ENCODE data around the gene RSPO3. TPM values are rescaled to one million over a fixed set of nuclear protein-coding genes. Genes with fewer than 3 reads are reported as not detected.
A peak's percentile ranks its signal among the peaks of the same experiment; 100 is the strongest.

The RSPO3 gene
- total RNA-seq, 2 donors from 2014 or later: not detected

- no peaks in the 10 kb centered on the region for H3K36me3 Mint-ChIP-seq (ENCODE audit: low read depth)
- H3K4me1 Mint-ChIP-seq: peaks cover 7% of the 10 kb centered on the region
- DNase-seq (no peak), ATAC-seq (no peak)
- no peaks in the 10 kb centered on the region for H3K9me3 ChIP-seq (ENCODE audit: control insufficient read depth, low read length, poor library complexity, severe bottlenecking)
- no peak overlapping the region for H3K4me3 Mint-ChIP-seq
- H3K27ac Mint-ChIP-seq: no peak overlapping the region
- H3K27me3 Mint-ChIP-seq: peaks cover 26% of the 10 kb centered on the region
These were observed 28.5 kb downstream of the RSPO3 start for GRCh38 chr6:127146932-127147331.

- no peak for ATAC-seq
- peaks cover 26% of the 10 kb centered on the region for H3K27me3 Mint-ChIP-seq
These were observed 29.1 kb downstream of the RSPO3 start for GRCh38 chr6:127147534-127147933.

GRCh38 chr6:127148511-127148910 lies 30.0 kb downstream of the RSPO3 start:
- DNase-seq: no peak
- ATAC-seq: no peak
- Mint-ChIP-seq H3K4me1 (peaks cover 7% of the 10 kb centered on the region), H3K27me3 (peaks cover 26% of the 10 kb centered on the region), H3K27ac (no peak overlapping the region), H3K4me3 (no peak overlapping the region), H3K36me3 (ENCODE audit: low read depth) (no peaks in the 10 kb centered on the region)
- H3K9me3 ChIP-seq (ENCODE audit: control insufficient read depth, low read length, poor library complexity, severe bottlenecking): no peaks in the 10 kb centered on the region

More at GRCh38 chr6:127147534-127147933, 29.1 kb downstream of the RSPO3 start:
- Mint-ChIP-seq H3K4me1 (peaks cover 7% of the 10 kb centered on the region), H3K36me3 (ENCODE audit: low read depth) (no peaks in the 10 kb centered on the region), H3K27ac (no peak overlapping the region), H3K4me3 (no peak overlapping the region)
- no peak for DNase-seq
- H3K9me3 ChIP-seq (ENCODE audit: control insufficient read depth, low read length, poor library complexity, severe bottlenecking): no peaks in the 10 kb centered on the region

GRCh38 chr6:127154509-127154908 lies 36.0 kb downstream of the RSPO3 start:
- Mint-ChIP-seq H3K27me3 (peaks cover 9% of the 10 kb centered on the region), H3K4me1 (peaks cover 3% of the 10 kb centered on the region), H3K27ac (no peak overlapping the region), H3K4me3 (no peak overlapping the region), H3K36me3 (ENCODE audit: low read depth) (no peaks in the 10 kb centered on the region)
- no peaks in the 10 kb centered on the region for H3K9me3 ChIP-seq (ENCODE audit: control insufficient read depth, low read length, poor library complexity, severe bottlenecking)
- ATAC-seq (no peak), DNase-seq (no peak)

- H3K9me3 ChIP-seq (ENCODE audit: control insufficient read depth, low read length, poor library complexity, severe bottlenecking): no peaks in the 10 kb centered on the region
- ATAC-seq (no peak), DNase-seq (no peak)
- Mint-ChIP-seq H3K36me3 (ENCODE audit: low read depth) (no peaks in the 10 kb centered on the region), H3K4me3 (no peak overlapping the region), H3K27me3 (peaks cover 7% of the 10 kb centered on the region), H3K4me1 (no peaks in the 10 kb centered on the region), H3K27ac (no peak overlapping the region)
These were observed 42.0 kb downstream of the RSPO3 start for GRCh38 chr6:127160484-127160883.

- H3K27me3 Mint-ChIP-seq: peaks cover 7% of the 10 kb centered on the region
- H3K27ac Mint-ChIP-seq: peak overlapping the region; percentile 42
- no peak overlapping the region for H3K4me3 Mint-ChIP-seq
- H3K9me3 ChIP-seq (ENCODE audit: control insufficient read depth, low read length, poor library complexity, severe bottlenecking): no peaks in the 10 kb centered on the region
- no peaks in the 10 kb centered on the region for H3K36me3 Mint-ChIP-seq (ENCODE audit: low read depth)
- H3K4me1 Mint-ChIP-seq: no peaks in the 10 kb centered on the region
- DNase-seq (no peak), ATAC-seq (no peak)
These were observed 44.4 kb downstream of the RSPO3 start for GRCh38 chr6:127162836-127163235.

- Mint-ChIP-seq H3K27ac (no peak overlapping the region), H3K4me1 (no peaks in the 10 kb centered on the region), H3K4me3 (no peak overlapping the region), H3K27me3 (peaks cover 10% of the 10 kb centered on the region), H3K36me3 (ENCODE audit: low read depth) (no peaks in the 10 kb centered on the region)
- no peak for DNase-seq
- no peaks in the 10 kb centered on the region for H3K9me3 ChIP-seq (ENCODE audit: control insufficient read depth, low read length, poor library complexity, severe bottlenecking)
- ATAC-seq: no peak
These were observed 45.6 kb downstream of the RSPO3 start for GRCh38 chr6:127164036-127164435.

- Mint-ChIP-seq H3K4me3 (no peak overlapping the region), H3K4me1 (no peaks in the 10 kb centered on the region), H3K27me3 (peaks cover 15% of the 10 kb centered on the region), H3K27ac (no peak overlapping the region), H3K36me3 (ENCODE audit: low read depth) (no peaks in the 10 kb centered on the region)
- no peak for ATAC-seq
- H3K9me3 ChIP-seq (ENCODE audit: control insufficient read depth, low read length, poor library complexity, severe bottlenecking): no peaks in the 10 kb centered on the region
- no peak for DNase-seq
These were observed 46.1 kb downstream of the RSPO3 start for GRCh38 chr6:127164565-127164964.

GRCh38 chr6:127173156-127173940 lies 54.9 kb downstream of the RSPO3 start:
- Mint-ChIP-seq H3K36me3 (ENCODE audit: low read depth) (no peaks in the 10 kb centered on the region), H3K4me3 (no peak overlapping the region), H3K4me1 (no peaks in the 10 kb centered on the region), H3K27ac (no peak overlapping the region), H3K27me3 (peaks cover 21% of the 10 kb centered on the region)
- no peak for ATAC-seq
- no peaks in the 10 kb centered on the region for H3K9me3 ChIP-seq (ENCODE audit: control insufficient read depth, low read length, poor library complexity, severe bottlenecking)
- DNase-seq: no peak

GRCh38 chr6:127176146-127176545 lies 57.7 kb downstream of the RSPO3 start:
- no peak for DNase-seq
- no peaks in the 10 kb centered on the region for H3K36me3 Mint-ChIP-seq (ENCODE audit: low read depth)
- H3K27me3 Mint-ChIP-seq: peaks cover 19% of the 10 kb centered on the region
- no peaks in the 10 kb centered on the region for H3K4me1 Mint-ChIP-seq
- H3K4me3 Mint-ChIP-seq: no peak overlapping the region
- no peak overlapping the region for H3K27ac Mint-ChIP-seq
- no peaks in the 10 kb centered on the region for H3K9me3 ChIP-seq (ENCODE audit: control insufficient read depth, low read length, poor library complexity, severe bottlenecking)
- ATAC-seq: no peak

- H3K4me1 Mint-ChIP-seq: no peaks in the 10 kb centered on the region
- no peak overlapping the region for H3K27ac Mint-ChIP-seq
- H3K36me3 Mint-ChIP-seq (ENCODE audit: low read depth): no peaks in the 10 kb centered on the region
- no peak overlapping the region for H3K4me3 Mint-ChIP-seq
- ATAC-seq: no peak
- no peaks in the 10 kb centered on the region for H3K9me3 ChIP-seq (ENCODE audit: control insufficient read depth, low read length, poor library complexity, severe bottlenecking)
- DNase-seq: no peak
- peaks cover 19% of the 10 kb centered on the region for H3K27me3 Mint-ChIP-seq
These were observed 58.8 kb downstream of the RSPO3 start for GRCh38 chr6:127177030-127177922.

- ATAC-seq (no peak), DNase-seq (no peak)
- Mint-ChIP-seq H3K4me1 (no peaks in the 10 kb centered on the region), H3K27ac (no peak overlapping the region), H3K4me3 (no peak overlapping the region), H3K36me3 (ENCODE audit: low read depth) (no peaks in the 10 kb centered on the region), H3K27me3 (peaks cover 25% of the 10 kb centered on the region)
- no peaks in the 10 kb centered on the region for H3K9me3 ChIP-seq (ENCODE audit: control insufficient read depth, low read length, poor library complexity, severe bottlenecking)
These were observed 59.4 kb downstream of the RSPO3 start for GRCh38 chr6:127177923-127178231.

GRCh38 chr6:127178746-127179145 lies 60.3 kb downstream of the RSPO3 start:
- no peak for ATAC-seq
- Mint-ChIP-seq H3K36me3 (ENCODE audit: low read depth) (no peaks in the 10 kb centered on the region), H3K4me1 (peaks cover 2% of the 10 kb centered on the region), H3K27ac (no peak overlapping the region), H3K4me3 (no peak overlapping the region), H3K27me3 (peaks cover 33% of the 10 kb centered on the region)
- no peaks in the 10 kb centered on the region for H3K9me3 ChIP-seq (ENCODE audit: control insufficient read depth, low read length, poor library complexity, severe bottlenecking)
- DNase-seq: no peak

Measured in T-helper 17 cell (primary cell).